Natural killer cell (primary cell): ENCODE data around the gene ILRUN. TPM values are rescaled to one million over a fixed set of nuclear protein-coding genes. Genes with fewer than 3 reads are reported as not detected.
"Not testable (repeated sequence)": the region's sequence is repeated elsewhere in the genome, so short reads cannot be mapped to it uniquely, and the experiment has no call there.

Experiments used
- ATAC-seq, 3 donors: fragments of 150-1000 bp in 2 of 3; fragments of 200-7000 bp in 1 of 3; cut with Tn5 transposase; 1 replicate in 1 of 3; 2 replicates in 2 of 3; pipeline ENCODE4 v1.10.0; 2021; ENCODE audit warnings: mild to moderate bottlenecking in 2 of 3, moderate library complexity in 2 of 3
- DNase-seq, 2 donors: peaks; one replicate each; pipeline versions ENCODE4 v3.0.0 to v3.0.0-alpha.2; 2013 to 2021; ENCODE audit warnings: mixed read lengths in 1 of 2
- H3K27ac ChIP-seq: one replicate; pipeline ENCODE4 v1.5.1; 2013; ENCODE audit warnings: mild to moderate bottlenecking, low read length
- H3K27me3 ChIP-seq: one replicate; pipeline ENCODE4 v1.6.1; 2013; ENCODE audit warnings: low read length; ENCODE audit not compliant: control insufficient read depth, insufficient read depth
- H3K36me3 ChIP-seq: one replicate; pipeline ENCODE4 v1.6.1; 2013; ENCODE audit warnings: low read length; ENCODE audit not compliant: control insufficient read depth, insufficient read depth
- H3K4me1 ChIP-seq: one replicate; pipeline ENCODE4 v1.6.1; 2013; ENCODE audit warnings: low read length; ENCODE audit not compliant: control insufficient read depth, insufficient read depth
- H3K4me3 ChIP-seq: one replicate; pipeline ENCODE4 v1.5.1; 2013; ENCODE audit warnings: low read length
- H3K9me3 ChIP-seq: one replicate; pipeline ENCODE4 v1.6.1; 2013; ENCODE audit warnings: low read length; ENCODE audit not compliant: control insufficient read depth, insufficient read depth
- H3K27ac Mint-ChIP-seq, 2 donors: one replicate each; pipeline ENCODE4 v1.8.0; 2022; ENCODE audit warnings: mild to moderate bottlenecking in 2 of 2, mixed read lengths in 2 of 2, moderate library complexity in 1 of 2
- H3K27me3 Mint-ChIP-seq, 2 donors: one replicate each; pipeline ENCODE4 v1.8.0; 2022; ENCODE audit warnings: low read depth in 2 of 2, mixed read lengths in 2 of 2
- H3K36me3 Mint-ChIP-seq: one replicate; pipeline ENCODE4 v1.8.0; 2022; ENCODE audit warnings: mixed read lengths
- H3K4me1 Mint-ChIP-seq, 2 donors: one replicate each; pipeline ENCODE4 v1.8.0; 2022; ENCODE audit warnings: mixed read lengths in 2 of 2
- H3K4me3 Mint-ChIP-seq: one replicate; pipeline ENCODE4 v1.8.0; 2022; ENCODE audit warnings: mild to moderate bottlenecking, moderate library complexity, mixed read lengths
- H3K9me3 Mint-ChIP-seq, 2 donors: one replicate each; pipeline ENCODE4 v1.8.0; 2022; ENCODE audit warnings: mixed read lengths in 2 of 2
- CTCF ChIP-seq: fragments of 200-600 bp; IDR thresholded peaks from one replicate; pipeline ENCODE4 v1.8.0; 2022; ENCODE audit warnings: antibody characterized with exemption
- WGBS: methylation state at CpG from one replicate; pipeline ENCODE4 v1.1.7; 2013; ENCODE audit warnings: missing lambda C conversion rate; ENCODE audit not compliant: insufficient coverage; 5-methylcytosine and 5-hydroxymethylcytosine counted together
- intact Hi-C: fragments of 100-400 bp; cut with micrococcal nuclease; formaldehyde crosslinking; loops from one replicate; pipeline ENCODE4 v1.14.2; 2022
- total RNA-seq, 4 donors: library from RNA; stranded (reverse); fragments of 120-200 nt in 1 of 4; gene quantifications; one replicate each; pipeline versions ENCODE4 v1.2.3 to v1.2.4, GENCODE V29; 2013 to 2022

The ILRUN gene
- total RNA-seq, 3 donors from 2014 or later (not counting 1 experiment from before 2014, with no cell fraction given): 91.2 to 101 (median 92.3) TPM

DNA sequence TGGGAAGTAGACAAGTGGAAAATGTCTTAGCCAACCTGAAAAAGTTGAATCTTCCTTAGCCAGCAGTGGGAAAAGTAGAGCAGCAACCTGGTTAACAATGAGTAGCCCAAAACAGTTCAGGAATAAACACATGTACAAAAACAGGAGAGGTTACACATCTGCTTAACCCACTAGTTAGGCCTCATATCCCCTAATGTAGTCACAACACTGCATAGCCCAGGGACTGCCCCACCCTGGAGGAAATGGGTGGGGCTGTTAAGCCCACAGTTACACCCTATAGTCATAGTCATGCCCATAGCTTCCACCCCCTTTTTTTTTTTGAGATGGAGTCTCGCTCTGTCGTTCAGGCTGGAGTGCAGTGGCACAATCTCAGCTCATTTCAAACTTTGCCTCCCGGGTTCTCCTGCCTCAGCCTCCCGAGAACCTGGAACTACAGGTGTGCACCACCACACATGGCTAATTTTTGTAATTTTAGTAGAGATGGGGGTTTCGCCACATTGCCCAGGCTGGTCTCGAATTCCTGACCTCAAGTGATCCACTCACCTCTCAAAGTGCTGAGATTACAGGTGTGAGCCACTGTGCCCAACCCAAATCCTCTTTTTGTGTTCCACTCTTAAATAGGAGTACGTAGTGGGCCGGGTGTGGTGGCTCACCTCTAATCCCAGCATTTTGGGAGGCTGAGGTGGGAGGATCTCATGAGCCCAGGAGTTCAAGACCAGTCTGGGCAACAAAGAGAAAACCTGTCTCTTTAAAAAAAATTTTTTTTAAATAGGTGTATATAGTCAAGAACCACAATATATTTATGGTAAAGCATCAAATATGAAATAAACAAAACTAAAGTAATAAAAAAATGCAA, 24.5 kb downstream of the ILRUN start:
- peak overlapping the region; percentile 6 for H3K4me3 ChIP-seq
- 27% methylated on average over 6 of the region's 8 CpGs for WGBS
- intact Hi-C loops: loop anchor here (1.0 to 5.0 kb wide), 3 partner anchors 15 to 85 kb away; partner anchors contain the start of genes ILRUN and SNRPC

GRCh38 chr6:34671367-34671766, 25.2 kb downstream of the ILRUN start:
- intact Hi-C loops: loop anchor here (2.0 to 5.0 kb wide), 2 partner anchors 15 to 86 kb away; partner anchors contain the start of gene SNRPC

More for the DNA sequence above, 24.5 kb downstream of the ILRUN start:
- no peak for TF ChIP-seq CTCF
- peak; percentile 70 to 91 for DNase-seq
- peak; percentile 91 to 99 (median 98) for ATAC-seq
- Mint-ChIP-seq H3K4me3 (peak overlapping the region; percentile 88), H3K27me3 (no peaks in the 10 kb centered on the region), H3K27ac (peak overlapping the region; percentile 88 to 97), H3K9me3 (no peaks in the 10 kb centered on the region), H3K36me3 (no peaks in the 10 kb centered on the region), H3K4me1 (peaks cover 48 to 57% of the 10 kb centered on the region in 2 donors)
- Histone ChIP-seq H3K9me3 (no peaks in the 10 kb centered on the region), H3K27me3 (no peaks in the 10 kb centered on the region), H3K4me1 (peaks cover 49% of the 10 kb centered on the region), H3K27ac (peak overlapping the region; percentile 92), H3K36me3 (no peaks in the 10 kb centered on the region)

DNA sequence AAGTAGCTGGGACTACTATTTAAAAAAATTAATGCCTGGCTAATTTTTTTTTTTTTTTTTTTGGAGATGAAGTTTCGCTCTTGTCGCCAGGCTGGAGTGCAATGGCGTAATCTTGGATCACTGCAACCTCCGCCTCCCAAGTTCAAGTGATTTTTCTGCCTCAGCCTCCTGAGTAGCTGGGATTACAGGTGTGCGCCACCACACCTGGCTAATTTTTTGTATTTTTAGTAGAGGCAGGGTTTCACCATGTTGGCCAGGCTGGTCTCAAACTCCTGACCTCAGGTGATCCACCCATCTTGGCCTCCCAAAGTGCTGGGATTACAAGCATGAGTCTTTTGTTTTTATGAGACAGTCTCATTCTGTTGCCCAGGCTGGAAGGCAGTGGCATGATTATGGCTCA, 27.8 kb downstream of the ILRUN start:
- H3K27ac ChIP-seq, H3K27me3 ChIP-seq, intact Hi-C loops, H3K27me3 Mint-ChIP-seq, ATAC-seq, H3K4me3 ChIP-seq, DNase-seq, H3K36me3 ChIP-seq, H3K9me3 ChIP-seq, H3K36me3 Mint-ChIP-seq, H3K9me3 Mint-ChIP-seq, H3K4me3 Mint-ChIP-seq: not testable (repeated sequence)
- H3K4me1 ChIP-seq: peaks cover 46% of the 10 kb centered on the region
- WGBS: 100% methylated on average over 5 of the region's 5 CpGs
- Mint-ChIP-seq H3K4me1 (peaks cover 54 to 67% of the 10 kb centered on the region in 2 donors), H3K27ac (peak overlapping the region; percentile 13 to 58)

More at GRCh38 chr6:34671367-34671766, 25.2 kb downstream of the ILRUN start:
- DNase-seq (no peak), ATAC-seq (no peak)
- Mint-ChIP-seq H3K27me3 (no peaks in the 10 kb centered on the region), H3K9me3 (no peaks in the 10 kb centered on the region), H3K4me3 (peak overlapping the region; percentile 88), H3K27ac (peak overlapping the region; percentile 88 to 97), H3K36me3 (no peaks in the 10 kb centered on the region), H3K4me1 (peaks cover 53 to 59% of the 10 kb centered on the region in 2 donors)
- Histone ChIP-seq H3K36me3 (no peaks in the 10 kb centered on the region), H3K27ac (peak overlapping the region; percentile 92), H3K4me3 (peak overlapping the region; percentile 6), H3K9me3 (no peaks in the 10 kb centered on the region), H3K27me3 (no peaks in the 10 kb centered on the region), H3K4me1 (peaks cover 49% of the 10 kb centered on the region)
- TF ChIP-seq CTCF: no peak
- WGBS: 100% methylated on average over 1 of the region's 1 CpG

DNA sequence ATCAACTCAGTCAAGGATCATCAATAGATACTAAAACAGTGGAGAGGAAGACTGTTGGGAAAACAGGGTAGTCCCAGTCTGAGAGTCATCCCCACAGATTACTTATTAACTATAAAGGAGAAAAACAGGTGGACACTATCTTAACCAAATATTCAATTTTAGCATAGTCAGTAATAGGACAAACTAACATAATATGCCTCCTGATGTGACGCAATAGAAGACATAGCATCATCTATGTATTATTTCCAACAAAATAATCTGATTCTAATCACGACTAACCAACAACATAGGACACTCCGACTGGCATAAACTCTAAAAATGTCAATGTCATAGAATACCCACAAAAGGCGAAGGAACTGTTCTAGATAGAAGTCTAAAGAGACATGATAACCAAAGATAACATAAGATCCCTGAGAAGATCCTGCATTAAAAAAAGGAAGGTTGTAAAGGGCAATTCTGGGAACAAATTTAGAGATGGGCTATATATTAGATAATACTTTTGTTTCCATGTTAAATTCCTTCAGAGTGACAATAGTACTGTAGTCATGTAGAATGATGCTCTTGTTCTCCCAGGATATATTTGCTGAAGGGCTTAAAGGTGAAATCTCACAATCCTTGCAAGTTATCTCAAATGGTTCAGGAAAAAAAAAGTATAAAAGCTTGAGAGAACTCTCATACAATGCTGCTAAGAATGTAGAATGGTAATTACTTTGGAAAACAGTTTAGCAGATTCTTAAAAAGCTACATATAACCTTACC, 28.9 kb downstream of the ILRUN start:
- peaks cover 43% of the 10 kb centered on the region for H3K4me1 ChIP-seq
- H3K9me3 ChIP-seq: no peaks in the 10 kb centered on the region
- peaks cover 47 to 59% of the 10 kb centered on the region in 2 donors for H3K4me1 Mint-ChIP-seq
- no peaks in the 10 kb centered on the region for H3K36me3 ChIP-seq
- no peak overlapping the region for H3K27ac ChIP-seq
- H3K27me3 Mint-ChIP-seq: no peaks in the 10 kb centered on the region
- WGBS: 94% methylated on average over 2 of the region's 4 CpGs
- H3K36me3 Mint-ChIP-seq: no peaks in the 10 kb centered on the region
- intact Hi-C loops: no loop called here
- H3K9me3 Mint-ChIP-seq: no peaks in the 10 kb centered on the region
- no peak for ATAC-seq
- TF ChIP-seq CTCF: no peak
- no peak for DNase-seq
- H3K27me3 ChIP-seq: no peaks in the 10 kb centered on the region
- no peak overlapping the region for H3K4me3 ChIP-seq
- H3K4me3 Mint-ChIP-seq: no peak overlapping the region
- H3K27ac Mint-ChIP-seq: peak overlapping the region; percentile 13 to 58
